GM18508 (cell line): ENCODE data around the gene SLC16A2.
A peak's percentile ranks its signal among the peaks of the same experiment; 100 is the strongest.
"Not testable (repeated sequence)": the region's sequence is repeated elsewhere in the genome, so short reads cannot be mapped to it uniquely, and the experiment has no call there.

ENCODE experiments used
- ATAC-seq: cut with Tn5 transposase; IDR thresholded peaks from one replicate; pipeline ENCODE4 v1.9.1; 2021; ENCODE audit warnings: moderate number of reproducible peaks; ENCODE audit not compliant: insufficient read depth, unreplicated experiment

The SLC16A2 gene

GRCh38 chrX:74438764-74439163 lies 17.5 kb downstream of the SLC16A2 start:
- ATAC-seq: no peak

- no peak for ATAC-seq
Observed at GRCh38 chrX:74445099-74445498, 23.8 kb downstream of the SLC16A2 start.

DNA sequence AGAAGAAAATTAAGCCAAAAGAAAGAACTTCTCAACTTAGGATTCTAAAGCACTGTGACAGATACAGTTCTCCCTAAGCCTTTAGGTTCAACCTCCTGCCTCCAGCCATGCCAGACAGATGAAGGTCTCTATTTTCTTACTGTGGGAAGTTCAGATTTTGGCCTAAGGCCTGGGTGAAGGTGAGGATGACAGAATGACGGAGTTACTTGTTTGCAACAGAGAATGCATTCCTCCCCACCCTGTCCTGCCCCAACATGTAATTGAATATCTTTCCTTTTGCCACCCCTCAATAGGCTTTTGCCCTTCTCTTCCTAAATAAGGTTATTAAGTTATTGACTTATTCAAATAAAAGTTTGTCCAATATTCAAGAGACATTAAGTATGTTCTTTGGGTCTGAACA lies 25.6 kb downstream of the SLC16A2 start:
- ATAC-seq: no peak

DNA sequence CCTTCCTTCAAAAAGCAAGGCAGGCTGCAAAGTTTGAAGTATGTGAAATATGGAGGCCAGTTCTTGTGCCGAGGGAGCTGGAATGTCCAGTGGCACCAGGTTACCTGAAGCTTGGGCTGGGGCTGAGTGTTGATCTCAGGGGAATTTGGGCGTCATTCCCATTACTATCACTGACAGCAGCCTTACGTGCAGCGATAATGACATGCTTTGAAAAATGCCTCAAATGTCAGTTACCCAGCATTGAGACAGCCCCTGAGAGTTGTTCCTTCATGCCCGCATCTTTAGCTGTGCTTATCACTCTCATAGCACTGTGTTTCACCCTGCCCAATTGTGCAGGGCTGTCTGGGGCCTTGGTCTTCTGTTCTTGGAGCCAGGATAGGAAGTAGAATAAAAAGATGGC lies 27.4 kb downstream of the SLC16A2 start:
- no peak for ATAC-seq

- ATAC-seq: no peak
Observed at GRCh38 chrX:74449322-74449936, 28.1 kb downstream of the SLC16A2 start.

DNA sequence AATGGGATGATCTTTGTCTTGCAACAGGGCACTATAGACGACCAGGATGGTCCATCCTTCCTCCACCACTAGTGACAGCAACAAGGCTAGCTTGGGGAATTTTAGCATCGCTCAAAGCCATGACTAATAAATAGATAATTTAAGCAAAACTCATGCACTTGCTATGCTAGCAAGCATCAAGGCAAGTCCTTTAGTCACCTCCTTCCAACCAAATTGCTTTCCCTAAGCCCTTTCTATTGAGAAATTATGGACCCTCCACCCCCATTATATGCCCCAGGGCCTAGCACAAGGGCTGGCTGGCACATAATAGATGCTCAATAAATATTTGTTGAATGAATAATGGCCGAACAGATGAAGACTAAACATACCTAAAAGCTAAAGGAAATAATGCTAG lies 28.6 kb downstream of the SLC16A2 start:
- ATAC-seq: no peak

DNA sequence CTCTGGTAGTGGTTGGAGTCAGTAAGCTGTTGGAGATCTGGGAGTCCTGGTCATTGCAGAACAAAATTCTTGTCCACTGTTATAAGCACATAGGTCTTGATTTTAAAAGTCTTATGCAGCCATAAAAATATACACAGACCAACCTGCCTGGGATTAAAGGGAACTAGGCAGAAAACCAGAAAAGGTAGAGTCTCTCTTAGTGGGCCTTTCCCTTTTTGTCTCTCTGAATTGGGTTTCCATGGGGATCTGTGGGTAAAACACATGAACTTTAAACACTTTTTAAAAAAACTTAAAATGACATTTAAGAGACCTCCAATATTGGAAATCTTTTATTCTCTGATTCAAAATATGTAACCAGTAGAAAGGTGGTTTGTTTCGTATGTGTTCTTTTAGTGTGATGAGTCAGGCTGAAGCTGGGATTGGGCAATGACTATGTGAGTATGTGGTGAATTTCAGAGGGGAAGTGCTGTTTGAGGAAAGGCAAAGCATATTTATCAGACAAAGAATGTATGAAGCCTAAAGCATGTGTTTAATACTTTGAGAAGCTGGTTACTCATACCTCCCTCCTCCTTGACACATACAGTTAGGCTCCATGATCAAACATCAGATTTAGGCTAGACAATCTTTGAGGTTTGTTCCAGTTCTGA lies 29.6 kb downstream of the SLC16A2 start:
- no peak for ATAC-seq

DNA sequence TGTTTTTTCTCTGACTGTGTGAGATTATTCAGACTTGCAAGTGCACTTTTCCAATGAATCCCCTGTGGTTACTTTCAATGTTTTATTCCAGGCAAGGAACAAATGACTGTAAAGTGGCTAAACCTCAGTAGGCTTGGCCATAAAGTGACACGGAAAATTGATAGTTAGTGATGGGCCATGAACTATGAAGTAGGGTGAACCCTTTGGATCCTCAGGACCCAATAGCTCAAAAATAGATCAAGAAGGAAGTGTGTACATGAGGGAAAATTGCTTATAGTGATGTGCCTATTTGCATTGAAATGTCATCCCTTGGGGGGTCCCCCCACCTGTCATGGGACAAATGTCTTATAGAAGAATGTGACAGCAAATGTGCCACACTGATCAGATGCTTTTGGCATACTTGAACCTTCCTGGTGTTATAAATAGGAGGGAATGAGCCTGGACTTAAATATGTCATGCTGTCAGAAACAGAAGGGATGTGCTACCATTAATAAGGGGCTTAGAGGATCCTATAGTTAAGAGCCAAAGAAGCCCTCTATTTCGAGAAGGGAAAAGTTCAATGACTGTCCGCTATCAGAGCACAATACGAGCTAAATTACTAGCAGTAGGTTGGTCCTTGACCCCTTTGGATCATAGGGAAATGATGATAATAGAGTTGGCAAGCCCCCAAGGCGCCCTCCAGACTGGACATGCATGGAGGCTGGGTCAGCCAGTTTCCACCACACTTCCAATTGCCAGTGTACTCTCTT lies 30.3 kb downstream of the SLC16A2 start:
- ATAC-seq: no peak

DNA sequence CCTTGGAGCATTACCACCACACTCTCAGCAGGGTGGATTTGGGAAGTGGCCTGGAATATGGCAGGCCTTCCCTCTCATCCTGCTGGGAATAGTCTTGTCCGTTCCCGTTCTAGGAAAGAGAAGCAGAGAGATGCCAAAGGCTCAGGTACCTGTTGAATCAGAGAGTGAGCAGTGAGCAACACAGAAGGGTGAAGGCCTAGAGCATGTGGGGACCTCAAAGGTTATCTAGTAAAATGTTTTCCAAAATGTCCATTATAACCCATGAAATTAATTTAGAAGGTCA lies 30.8 kb downstream of the SLC16A2 start:
- ATAC-seq: no peak

DNA sequence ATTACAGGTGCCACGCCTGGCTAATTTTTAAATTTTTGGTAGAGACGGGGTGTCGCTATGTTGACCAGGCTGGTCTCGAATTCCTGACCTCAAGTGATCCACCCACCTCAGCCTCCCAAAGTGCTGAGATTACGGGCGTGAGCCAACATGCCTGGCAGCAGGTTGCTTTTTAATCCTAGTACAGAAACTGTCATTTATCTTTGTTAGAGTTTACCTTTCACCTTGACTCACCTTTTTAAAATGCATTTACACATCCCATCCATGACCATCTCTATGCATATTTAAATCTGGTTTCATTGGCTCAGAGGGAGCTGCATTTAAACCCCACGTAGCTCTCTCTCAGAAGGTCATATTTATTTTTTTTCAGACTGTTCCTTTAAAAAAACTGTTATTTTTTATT lies 31.9 kb downstream of the SLC16A2 start:
- ATAC-seq: no peak

- ATAC-seq: not testable (repeated sequence)
Observed at GRCh38 chrX:74454233-74454632, 32.9 kb downstream of the SLC16A2 start.

- ATAC-seq: no peak
Observed at GRCh38 chrX:74458736-74459135, 37.4 kb downstream of the SLC16A2 start.

DNA sequence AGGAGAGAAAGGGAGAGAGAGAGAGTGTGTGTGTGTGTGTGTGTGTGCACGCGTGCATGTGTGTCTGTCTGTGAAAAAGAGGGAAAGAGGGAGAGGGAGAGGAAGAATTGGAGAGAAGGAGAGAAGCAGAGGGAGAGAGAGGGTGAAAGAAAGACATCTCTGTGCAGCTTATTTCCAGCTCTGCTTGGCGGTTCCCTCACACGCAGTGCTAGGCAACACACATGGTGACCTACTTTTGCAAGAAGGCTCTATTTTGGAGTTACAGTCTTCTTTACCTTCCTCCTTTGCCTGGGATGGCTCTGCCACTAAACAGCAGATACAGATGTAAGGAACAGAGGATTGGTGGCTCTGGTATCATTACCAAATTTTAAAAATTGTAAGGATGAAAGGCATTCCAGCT lies 40.1 kb downstream of the SLC16A2 start:
- no peak for ATAC-seq

- no peak for ATAC-seq
Observed at GRCh38 chrX:74464722-74465121, 43.4 kb downstream of the SLC16A2 start.

GRCh38 chrX:74465424-74465823 lies 44.1 kb downstream of the SLC16A2 start:
- ATAC-seq: no peak

GRCh38 chrX:74467656-74468055 lies 46.4 kb downstream of the SLC16A2 start:
- no peak for ATAC-seq

- not testable (repeated sequence) for ATAC-seq
Observed at GRCh38 chrX:74473116-74473515, 51.8 kb downstream of the SLC16A2 start.

GRCh38 chrX:74490247-74490646 lies 69.0 kb downstream of the SLC16A2 start:
- no peak for ATAC-seq

DNA sequence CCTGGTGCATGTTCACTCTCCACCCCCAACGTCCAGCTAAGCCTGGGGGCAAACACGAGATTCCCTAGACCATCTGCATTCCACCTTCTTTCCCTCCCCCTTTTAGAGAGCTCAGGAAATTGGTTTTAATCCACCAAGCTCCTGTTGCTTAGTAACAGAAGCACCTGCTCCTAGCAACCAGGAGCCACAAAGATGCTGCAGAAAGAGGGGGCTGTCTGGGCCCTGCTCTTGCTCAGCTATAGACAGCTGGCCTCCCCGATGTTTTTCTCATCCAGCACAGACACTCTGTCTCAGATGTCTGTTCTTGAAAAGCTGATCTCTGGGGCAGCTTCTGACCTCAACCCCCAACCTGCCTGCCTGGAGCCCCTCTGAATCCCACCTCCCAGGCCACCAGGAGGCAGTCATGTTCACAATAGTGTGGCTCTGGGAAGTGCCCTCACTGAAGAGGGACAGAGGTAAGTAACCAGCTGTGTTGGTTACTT lies 71.5 kb downstream of the SLC16A2 start:
- ATAC-seq: peak; percentile 50

GRCh38 chrX:74493806-74494205 lies 72.5 kb downstream of the SLC16A2 start:
- no peak for ATAC-seq

DNA sequence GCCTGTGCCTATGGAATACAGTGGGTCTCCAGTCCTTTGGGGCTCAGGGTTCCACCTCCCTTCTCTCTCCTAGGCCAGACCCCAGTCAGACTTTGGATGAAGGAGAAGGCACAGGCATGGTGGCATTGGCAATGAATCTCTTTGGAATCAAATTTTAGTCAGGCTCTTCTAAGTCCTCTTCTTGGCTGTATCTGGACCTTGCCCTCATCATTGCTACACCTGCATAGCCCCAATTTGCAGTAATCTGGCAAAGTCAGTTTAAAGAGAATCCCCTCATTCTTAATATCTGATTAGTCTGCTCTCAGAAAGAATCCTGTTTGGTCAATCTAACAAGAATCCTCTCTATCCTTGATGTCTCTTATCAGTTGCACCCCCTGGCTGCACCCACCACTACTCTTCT lies 77.6 kb downstream of the SLC16A2 start:
- no peak for ATAC-seq

GRCh38 chrX:74500067-74500466 lies 78.8 kb downstream of the SLC16A2 start:
- no peak for ATAC-seq
